K562 (cell line): ENCODE results near the gene PCBD2. TPM values are rescaled to one million over a fixed set of nuclear protein-coding genes. Genes with fewer than 3 reads are reported as not detected.

Experiments
- BMI1 ChIP-seq: fragments of 150-350 bp; IDR thresholded peaks from 2 replicates; pipeline ENCODE4 v1.6.1; 2014; ENCODE audit warnings: low read length
- CCAR2 ChIP-seq: fragments of 200-400 bp; formaldehyde crosslinking; IDR thresholded peaks from 2 replicates; pipeline ENCODE4 v1.6.1; 2017; ENCODE audit warnings: mild to moderate bottlenecking, low read depth, low read length
- CTBP1 ChIP-seq: fragments of 450-650 bp; IDR thresholded peaks from 2 replicates; pipeline ENCODE4 v1.6.1; 2016; ENCODE audit warnings: borderline replicate concordance
- GTF2A2 ChIP-seq: IDR thresholded peaks from 2 replicates; pipeline ENCODE4 v1.6.1; 2016; ENCODE audit warnings: mild to moderate bottlenecking, missing genetic modification characterization, missing compliant biosample characterization
- GTF2E2 ChIP-seq: fragments of 200-800 bp; sonication (Bioruptor generic); IDR thresholded peaks from 2 replicates; pipeline ENCODE4 v1.6.1; 2016; ENCODE audit warnings: missing genetic modification characterization, missing compliant biosample characterization
- HLTF ChIP-seq: fragments of 450-650 bp; IDR thresholded peaks from 2 replicates; pipeline ENCODE4 v1.6.1; 2016
- KLF1 ChIP-seq: fragments of 450-650 bp; IDR thresholded peaks from 2 replicates; pipeline ENCODE4 v1.6.1; 2016; ENCODE audit warnings: missing genetic modification characterization, missing compliant biosample characterization
- LARP7 ChIP-seq: fragments of 450-650 bp; IDR thresholded peaks from 2 replicates; pipeline ENCODE4 v1.6.1; 2016
- MBD1 ChIP-seq: fragments of 250-450 bp; sonication (Bioruptor Pico); IDR thresholded peaks from 2 replicates; pipeline ENCODE4 v1.8.0; 2022; ENCODE audit warnings: inconsistent platforms
- MEIS2 ChIP-seq: fragments of 450-650 bp; IDR thresholded peaks from 2 replicates; pipeline ENCODE4 v1.6.1; 2014; ENCODE audit warnings: mild to moderate bottlenecking; ENCODE audit not compliant: partially characterized antibody
- MTA2 ChIP-seq: fragments of 450-650 bp; IDR thresholded peaks from 2 replicates; pipeline ENCODE4 v1.6.1; 2016; ENCODE audit warnings: low read depth
- NFE2L1 ChIP-seq: fragments of 450-650 bp; IDR thresholded peaks from 2 replicates; pipeline ENCODE4 v1.6.1; 2016; ENCODE audit warnings: missing genetic modification characterization, low read depth, mild to moderate bottlenecking, missing compliant biosample characterization, moderate library complexity, borderline replicate concordance
- NR0B1 ChIP-seq: fragments of 450-650 bp; IDR thresholded peaks from one replicate; pipeline ENCODE4 v1.6.1; 2018; ENCODE audit warnings: mild to moderate bottlenecking, moderate library complexity; ENCODE audit not compliant: partially characterized antibody
- NR4A1 ChIP-seq, 2 experiments: fragments of 250-450 bp in 1 of 2; fragments of 450-650 bp in 1 of 2; sonication (Bioruptor Pico) in 1 of 2; IDR thresholded peaks; 2 replicates each; pipeline versions ENCODE4 v1.4.0 to v1.6.1; 2016 to 2020; ENCODE audit warnings: mild to moderate bottlenecking in 2 of 2, missing compliant biosample characterization in 1 of 2, missing genetic modification characterization in 1 of 2, moderate library complexity in 1 of 2
- PHF8 ChIP-seq: fragments of 200-600 bp; sonication (generic); IDR thresholded peaks from 2 replicates; pipeline ENCODE4 v1.6.1; 2012; ENCODE audit warnings: mixed run types, mild to moderate bottlenecking, inconsistent platforms, low read length, moderate library complexity, borderline replicate concordance
- POLR2H ChIP-seq: IDR thresholded peaks from 2 replicates; pipeline ENCODE4 v1.6.1; 2016; ENCODE audit warnings: missing genetic modification characterization, low read depth, mild to moderate bottlenecking, control low read depth, missing compliant biosample characterization, moderate library complexity
- SMARCB1 ChIP-seq: IDR thresholded peaks from 2 replicates; pipeline ENCODE4 v1.6.1; 2011; ENCODE audit warnings: improper control_type of control experiment, low read depth; ENCODE audit not compliant: insufficient read length
- THAP12 ChIP-seq: fragments of 250-450 bp; sonication (Bioruptor Pico); IDR thresholded peaks from 2 replicates; pipeline ENCODE4 v1.9.0; 2021; ENCODE audit warnings: mild to moderate bottlenecking, inconsistent platforms
- THRAP3 ChIP-seq: fragments of 450-650 bp; IDR thresholded peaks from 2 replicates; pipeline ENCODE4 v1.6.1; 2016; ENCODE audit warnings: mild to moderate bottlenecking, inconsistent platforms, borderline replicate concordance
- ZFPM2 ChIP-seq: fragments of 250-450 bp; sonication (Bioruptor Pico); IDR thresholded peaks from 2 replicates; pipeline ENCODE4 v1.5.1; 2022; ENCODE audit warnings: mild to moderate bottlenecking
- ZNF395 ChIP-seq: fragments of 200-800 bp; sonication (Bioruptor generic); IDR thresholded peaks from 2 replicates; pipeline ENCODE4 v1.6.1; 2017; ENCODE audit warnings: missing genetic modification characterization, missing compliant biosample characterization
- ZNF589 ChIP-seq: fragments of 200-800 bp; sonication (Bioruptor generic); IDR thresholded peaks from 2 replicates; pipeline ENCODE4 v1.6.1; 2016; ENCODE audit warnings: low read depth, missing genetic modification characterization, missing compliant biosample characterization
- ZNF780A ChIP-seq: fragments of 250-450 bp; sonication (Bioruptor Pico); IDR thresholded peaks from 2 replicates; pipeline ENCODE4 v1.5.0; 2021; ENCODE audit warnings: mild to moderate bottlenecking
- polyA plus RNA-seq, 8 experiments: library from polyadenylated mRNA; depleted of rRNA in 4 of 8; stranded (reverse) in 5 of 8; unstranded in 3 of 8; fragments of >200 nt; fragmentation: Nextera tagmentation in 2 of 8; fragmentation: Illumina TruSeq in 1 of 8; extraction: Ambion mirVana in 2 of 8; extraction: Trizol in 1 of 8; gene quantifications; 2 replicates each; pipeline versions ENCODE4 v1.2.1 to v1.2.3, GENCODE V29; 2011 to 2014; ENCODE audit warnings: inconsistent platforms in 1 of 8, missing spikeins in 1 of 8
- total RNA-seq, 7 experiments: library from RNA; depleted of rRNA in 6 of 7; stranded (reverse); fragments of >200 nt in 6 of 7; fragmentation: Illumina TruSeq in 2 of 7; extraction: Trizol in 2 of 7; gene quantifications; 2 replicates each; pipeline versions ENCODE4 v1.2.1 to v1.2.3, GENCODE V29; 2011 to 2021; ENCODE audit warnings: low replicate concordance in 1 of 7

Gene PCBD2
- total and polyA plus RNA-seq, 9 of the 15 experiments (the other 6 are each of a cell fraction or from before 2014, with no cell fraction given): 5.2 to 13.8 (median 7.8) TPM

- peak; percentile 48; the same call in 1 of the 2 replicates for TF ChIP-seq ZNF589 (CRISPR knock-in tag)
- no peak for TF ChIP-seq NFE2L1 (tag)
- no peak for TF ChIP-seq MTA2
- TF ChIP-seq SMARCB1: no peak
- TF ChIP-seq THRAP3: no peak
- no peak for TF ChIP-seq MEIS2
- TF ChIP-seq HLTF: no peak
- peak; percentile 78; the same call in 1 of the 2 replicates for TF ChIP-seq GTF2E2 (tag)
- no peak for TF ChIP-seq CCAR2
- peak; percentile 73; the same call in 1 of the 2 replicates for TF ChIP-seq THAP12 (CRISPR knock-in tag)
- TF ChIP-seq BMI1: no peak
- peak; percentile 77; the same call in 1 of the 2 replicates for TF ChIP-seq PHF8
- no peak for TF ChIP-seq LARP7
- no peak for TF ChIP-seq NR4A1 (CRISPR knock-in tag; IDR thresholded peaks at IDR 0.05)
- TF ChIP-seq NR4A1 (tag; IDR thresholded peaks at IDR 0.05): no peak; the same call in 1 of the 2 replicates
- no peak; the same call in 1 of the 2 replicates for TF ChIP-seq ZNF395 (CRISPR knock-in tag)
- peak; percentile 98 for TF ChIP-seq CTBP1
- TF ChIP-seq ZFPM2 (CRISPR knock-in tag): no peak
- no peak for TF ChIP-seq GTF2A2 (tag)
- TF ChIP-seq MBD1 (CRISPR knock-in tag): no peak
- TF ChIP-seq ZNF780A (CRISPR knock-in tag): no peak
- TF ChIP-seq NR0B1: no peak
- TF ChIP-seq POLR2H (tag): no peak; the same call in none of the 2 replicates
- TF ChIP-seq KLF1 (tag): peak; percentile 89
Measured at GRCh38 chr5:134904610-134905245, at the start of gene PCBD2 (continued).
